Ishikawa (cell line): ENCODE results near the gene SIAH2.

Experiments used
- CREB1 ChIP-seq: IDR thresholded peaks from 2 replicates; pipeline ENCODE4 v1.6.1; 2012; ENCODE audit warnings: low read depth
- TEAD4 ChIP-seq: IDR thresholded peaks from 2 replicates; pipeline ENCODE4 v1.6.1; 2012
- ZBTB7A ChIP-seq: IDR thresholded peaks from 2 replicates; pipeline ENCODE4 v1.6.1; 2012; ENCODE audit warnings: low read depth

GRCh38 chr3:150800722-150801121 is 37.8 kb upstream of the SIAH2 start:
- TF ChIP-seq CREB1 (no peak), ZBTB7A (no peak), TEAD4 (no peak)
